ENCODE data around the gene MEX3D.

The MEX3D gene

GRCh38 chr19:1592755-1593500 lies 24.8 kb upstream of the MEX3D start, which contains the start of gene MBD3:
MBD3 (minus strand) TSS chr19:1592865; CDS start chr19:1592631, 234 bp downstream.
- DNase-seq: peak; percentile 93 to 96

GRCh38 chr19:1592024-1592754 lies 24.1 kb upstream of the MEX3D start:
- DNase-seq: peak; percentile 67 to 87

DNA sequence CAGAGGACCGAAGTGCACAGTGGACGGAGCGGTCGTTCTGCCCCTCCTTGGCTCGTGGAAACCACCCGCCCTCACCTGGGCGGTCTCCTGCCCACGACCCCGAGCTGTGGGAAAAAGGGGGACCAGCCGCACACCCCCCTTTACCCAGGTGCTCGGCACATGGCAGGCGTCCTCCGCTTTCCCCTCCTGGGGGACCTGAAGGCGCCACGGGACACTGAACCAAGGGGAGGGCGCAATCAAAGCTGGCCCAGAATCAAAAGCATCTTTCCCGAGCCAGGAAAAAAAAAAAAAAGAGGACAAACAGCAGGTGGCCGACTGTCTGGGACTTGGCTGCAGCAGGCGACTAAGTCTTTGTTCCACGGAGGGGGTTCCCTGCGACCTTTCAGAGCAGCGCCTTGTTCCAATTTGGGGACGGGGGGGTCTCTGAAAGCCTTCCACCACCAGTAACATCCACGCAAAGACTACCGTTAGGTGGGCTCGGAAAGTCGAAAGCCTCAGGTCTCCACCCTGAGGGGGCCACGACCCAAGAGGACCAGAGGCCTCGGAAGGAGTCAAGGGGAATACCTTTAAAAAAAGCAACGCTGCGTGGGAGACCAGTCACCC lies 23.4 kb upstream of the MEX3D start:
- DNase-seq: no peak

DNA sequence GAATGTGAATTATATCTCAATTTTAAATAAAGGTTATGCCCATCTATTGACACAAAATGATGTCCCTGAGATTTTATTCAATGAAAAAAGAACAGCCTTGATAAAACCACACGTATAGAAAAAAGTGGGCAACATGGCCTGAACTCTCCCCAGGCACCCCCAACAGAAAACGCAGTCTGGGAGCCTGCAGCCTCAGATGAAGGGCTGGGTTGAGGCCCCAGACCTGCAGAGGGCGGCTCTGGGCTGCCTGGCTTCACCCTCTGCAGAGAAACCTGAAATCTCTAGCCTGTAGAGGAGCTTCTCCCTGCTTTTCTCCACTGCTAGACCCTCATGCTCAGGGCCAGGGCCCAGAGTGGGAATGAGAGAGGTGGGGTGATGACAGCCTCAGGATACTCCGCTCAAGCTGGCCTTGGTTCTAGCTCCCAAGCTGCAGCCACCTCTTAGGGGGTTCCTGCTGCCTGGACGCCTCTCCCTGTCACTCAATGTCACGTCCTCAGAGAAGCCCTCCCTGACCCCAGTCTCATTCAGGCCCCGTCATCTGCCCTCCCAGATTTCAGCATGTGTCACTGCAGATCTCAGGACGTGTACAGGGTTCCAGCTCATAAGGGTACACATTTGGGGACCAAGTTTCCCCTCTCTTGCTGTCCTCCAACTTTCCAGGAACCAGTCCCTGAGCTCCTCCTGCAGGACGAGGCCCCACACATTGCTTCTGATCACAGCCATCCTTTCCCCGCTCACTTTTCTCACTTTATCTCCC lies 22.7 kb upstream of the MEX3D start:
- no peak for DNase-seq

DNA sequence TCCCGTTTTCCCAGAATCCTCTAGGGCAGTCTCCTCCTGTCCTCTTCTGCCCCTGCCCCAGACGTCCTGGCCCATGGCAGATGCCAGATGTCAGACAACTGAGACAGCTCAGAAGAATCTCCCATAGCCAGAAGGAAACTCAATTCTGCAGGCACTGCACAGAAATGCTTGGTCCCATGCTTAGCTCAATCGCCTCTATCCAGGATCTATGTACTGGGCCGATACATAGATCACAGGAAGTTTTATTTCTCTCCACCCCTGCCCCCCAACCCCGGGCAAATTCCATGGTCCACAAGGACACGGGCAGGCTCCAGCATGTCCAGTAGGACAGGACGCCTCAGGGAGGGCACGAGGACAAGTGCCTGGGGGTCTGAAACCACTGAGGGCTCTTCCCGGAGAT lies 19.7 kb upstream of the MEX3D start:
- no peak for DNase-seq

DNA sequence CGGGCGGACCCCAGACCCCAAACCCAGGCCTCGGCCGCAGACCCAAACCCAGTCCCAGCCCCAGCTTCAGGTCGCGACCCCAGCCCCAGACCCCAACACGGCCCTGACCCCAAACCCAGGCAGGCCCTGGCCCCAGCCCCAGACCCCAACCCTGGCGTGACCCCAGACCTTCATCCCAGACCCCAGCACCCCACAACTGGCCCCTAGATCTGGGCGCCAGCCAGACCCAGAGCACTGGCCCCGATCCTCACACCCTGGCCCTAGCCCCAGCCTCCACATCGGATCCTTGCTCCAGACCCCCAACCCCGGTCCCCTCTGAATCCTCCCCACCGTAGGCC lies 17.1 kb upstream of the MEX3D start:
- no peak for DNase-seq

DNA sequence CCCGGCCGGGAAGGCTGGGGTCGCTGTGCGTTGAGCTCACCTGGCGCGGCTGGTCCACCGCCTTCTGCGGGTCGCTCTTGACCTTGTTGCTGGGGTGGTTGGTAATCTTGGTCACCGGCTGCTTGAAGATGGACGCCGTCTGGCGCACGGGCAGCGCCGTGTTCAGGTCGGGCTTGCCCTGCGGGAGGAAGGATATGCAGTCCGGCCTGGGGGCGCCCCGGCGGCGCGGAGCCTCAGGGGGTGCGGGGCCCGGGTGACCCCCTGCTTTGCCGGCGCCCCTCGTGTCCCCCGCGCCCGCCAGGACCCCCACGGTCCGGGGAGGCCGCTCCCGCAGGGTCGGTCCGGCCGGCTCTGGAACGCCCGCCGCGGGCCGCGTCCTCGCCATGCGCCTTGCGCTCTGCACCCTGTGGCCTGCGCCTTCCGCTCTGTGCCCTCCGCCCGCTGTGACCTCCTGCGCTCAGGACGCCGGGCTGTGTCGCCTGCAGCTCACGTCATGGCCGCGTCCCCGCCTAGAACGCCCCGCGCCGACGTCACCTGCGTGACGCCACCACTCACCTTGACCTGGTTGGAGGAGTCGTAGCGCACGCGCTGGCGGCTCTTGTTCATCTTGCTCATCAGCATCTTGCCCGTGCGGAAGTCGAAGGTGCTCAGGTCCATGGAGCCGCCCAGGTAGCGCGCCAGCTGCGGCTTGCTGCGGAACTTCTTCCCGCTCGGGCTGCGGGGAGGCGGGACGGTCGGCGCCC lies 16.5 kb upstream of the MEX3D start:
- DNase-seq: no peak

DNA sequence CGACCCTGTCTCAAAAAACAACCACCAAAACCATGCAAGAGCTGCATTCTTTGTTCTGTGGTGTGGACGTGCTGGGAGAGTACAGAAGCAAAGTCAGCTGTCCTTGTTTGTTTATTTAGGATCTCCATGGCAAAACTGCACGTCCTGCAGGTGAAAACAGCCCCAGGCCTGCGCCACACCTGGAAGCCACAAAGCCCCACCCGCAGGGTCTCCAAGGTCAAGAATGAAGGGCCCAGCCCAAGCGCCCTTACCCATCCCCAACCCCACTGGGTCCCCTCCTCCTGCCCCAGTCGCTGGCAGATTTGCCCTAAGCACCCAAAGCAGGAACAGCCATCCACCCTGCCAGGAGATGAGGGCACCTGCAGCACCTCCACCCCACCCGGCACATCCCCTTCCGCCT lies 14.1 kb upstream of the MEX3D start:
- no peak for DNase-seq

GRCh38 chr19:1580957-1581356 lies 12.8 kb upstream of the MEX3D start:
- no peak for DNase-seq

DNA sequence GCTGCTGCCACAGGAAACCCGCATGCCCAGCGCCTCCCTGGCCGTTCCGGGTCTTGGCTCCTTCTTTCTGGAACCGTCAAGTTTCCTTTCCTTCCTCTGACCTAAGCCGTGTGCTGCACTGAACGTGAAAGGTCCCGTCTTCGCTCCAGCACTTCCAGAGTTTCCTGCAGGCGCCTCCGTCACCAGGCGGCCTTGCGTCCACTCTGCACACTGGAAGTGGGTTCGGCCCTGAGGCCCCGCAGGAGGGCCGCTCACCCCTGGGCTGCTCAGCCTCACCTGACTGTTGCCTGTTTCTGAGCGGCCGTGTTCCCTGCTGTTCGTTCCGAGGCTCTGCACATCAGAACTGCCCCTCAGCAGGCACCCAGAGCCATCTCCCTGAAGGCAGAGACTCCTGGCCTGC lies 12.3 kb upstream of the MEX3D start:
- no peak for DNase-seq

GRCh38 chr19:1579222-1579621 lies 11.1 kb upstream of the MEX3D start:
- no peak for DNase-seq

GRCh38 chr19:1577929-1578618 lies 9.9 kb upstream of the MEX3D start:
- DNase-seq: no peak

GRCh38 chr19:1577090-1577928 lies 9.2 kb upstream of the MEX3D start:
- peak in 1 of 2 experiments; percentile 26 for DNase-seq

DNA sequence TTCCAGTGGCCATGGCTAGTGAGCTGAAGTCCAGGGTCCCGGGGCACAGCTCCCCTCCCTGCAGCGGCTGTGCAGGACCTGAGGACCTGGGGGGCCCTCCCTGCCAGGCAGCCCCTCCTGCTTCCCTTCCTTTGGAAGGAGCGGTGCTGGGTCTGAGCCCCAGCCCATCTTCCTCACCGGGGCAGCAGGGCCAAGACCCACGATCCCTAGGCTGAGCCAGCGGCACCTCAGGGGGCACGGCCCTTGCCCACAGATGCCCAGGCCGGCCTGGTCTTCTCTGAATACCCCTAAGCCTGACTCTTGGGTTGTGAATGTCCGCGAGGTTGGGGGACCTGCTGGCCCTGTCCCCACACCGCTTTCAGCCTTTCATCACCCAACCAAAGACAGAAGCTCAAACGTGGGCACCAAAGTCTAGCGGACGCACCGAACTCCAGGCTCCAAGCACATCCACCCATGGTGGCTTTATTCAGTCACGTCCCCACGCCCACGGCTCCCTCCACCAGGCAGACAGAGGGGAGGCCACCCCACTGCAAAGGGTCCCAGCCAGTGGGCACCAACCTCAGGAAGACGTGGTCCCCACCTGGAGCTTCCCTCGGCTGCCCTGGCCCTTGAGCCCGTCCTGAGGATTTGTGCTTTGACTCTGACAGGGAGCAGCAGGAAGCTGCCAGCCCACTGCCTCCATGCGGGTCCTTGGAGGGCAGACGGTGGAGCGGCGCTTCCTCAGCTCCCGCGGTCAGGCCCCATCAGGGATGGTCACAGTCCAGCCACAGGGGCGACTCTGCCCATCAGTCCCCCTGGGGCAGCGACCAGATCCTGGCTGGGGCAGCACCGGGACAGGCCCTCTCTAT lies 8.3 kb upstream of the MEX3D start:
- DNase-seq: no peak

DNA sequence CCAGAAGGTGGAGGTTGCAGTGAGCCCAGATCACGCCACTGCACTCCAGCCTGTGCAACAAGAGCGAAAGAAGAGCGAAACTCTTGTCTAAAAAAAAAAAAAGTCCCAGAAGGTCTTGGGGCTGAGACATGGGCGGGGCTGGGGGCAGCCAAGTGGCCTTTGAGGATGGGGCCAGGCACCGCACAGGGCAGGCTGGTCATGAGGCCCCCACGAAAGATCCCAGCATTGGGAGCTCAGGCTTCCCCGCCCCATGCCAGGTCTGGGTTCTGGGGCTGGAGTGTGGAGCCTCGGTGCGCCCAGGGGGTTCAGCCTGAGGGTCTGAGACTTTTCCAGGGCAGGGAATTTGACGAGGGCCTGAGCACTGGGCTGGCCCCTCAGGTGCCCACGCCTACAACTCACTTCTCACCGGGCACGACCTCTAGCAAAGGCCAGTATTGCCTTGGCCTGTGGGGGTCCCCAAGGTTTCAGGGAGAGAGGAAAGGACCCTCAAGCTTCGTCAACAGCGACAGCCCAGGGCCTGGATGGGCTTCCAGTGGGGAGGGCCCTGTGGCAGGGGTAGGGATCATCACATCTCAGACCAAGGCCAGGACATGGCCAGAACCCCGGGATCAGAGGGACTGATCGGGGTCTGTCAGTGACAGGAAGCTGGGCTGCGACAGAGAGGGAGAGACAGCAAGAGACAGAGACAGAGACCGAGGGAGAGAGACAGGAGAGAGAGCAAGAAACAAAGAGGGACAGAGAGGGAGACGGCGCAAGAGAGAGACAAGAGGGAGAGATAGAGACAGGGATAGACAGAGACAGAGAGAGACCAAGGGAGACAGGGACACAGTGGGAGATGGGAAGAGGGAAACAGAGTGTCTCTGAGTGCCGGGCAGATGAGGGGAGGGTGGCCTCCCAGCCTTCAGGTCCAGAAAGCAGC lies 7.5 kb upstream of the MEX3D start:
- no peak for DNase-seq

- DNase-seq: no peak
These were observed 6.4 kb upstream of the MEX3D start for GRCh38 chr19:1574354-1575136.

DNA sequence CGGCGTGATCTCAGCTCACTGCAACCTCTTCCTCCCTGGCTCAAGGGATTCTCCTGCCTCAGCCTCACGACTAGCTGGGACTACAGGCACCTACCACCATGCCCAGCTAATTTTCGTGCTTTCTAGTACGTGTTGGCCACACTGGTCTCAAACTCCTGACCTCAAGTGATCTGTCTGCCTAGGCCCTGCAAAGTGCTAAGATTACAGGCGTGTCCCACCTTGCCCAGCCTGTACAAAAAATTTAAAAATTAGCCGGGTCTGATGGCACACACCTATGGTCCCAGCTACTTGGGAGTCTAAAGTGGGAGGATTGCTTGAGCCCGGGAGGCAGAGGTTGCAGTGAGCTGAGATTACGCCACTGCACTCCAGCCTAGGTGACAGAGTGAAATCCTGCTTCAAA lies 4.7 kb upstream of the MEX3D start:
- no peak for DNase-seq

GRCh38 chr19:1571358-1571757 lies 3.2 kb upstream of the MEX3D start:
- no peak for DNase-seq

Data from NCI-H187 (cell line).